Measurements from ENCODE around the gene DARS1. TPM values are rescaled to one million over a fixed set of nuclear protein-coding genes. Genes with fewer than 3 reads are reported as not detected.

Gene DARS1
- total RNA-seq, 1 donor: 98.2 TPM

- no peak for DNase-seq (ENCODE audit: low read depth)
- no peak overlapping the region for H3K4me3 ChIP-seq (ENCODE audit: low read depth, low read length)
- no peak for TF ChIP-seq CTCF (IDR thresholded peaks at IDR 0.05; ENCODE audit: insufficient read depth, low read length)
Observed at GRCh38 chr2:136017786-136018185, 32.4 kb upstream of the DARS1 start.

- H3K4me3 ChIP-seq (ENCODE audit: low read depth, low read length): no peak overlapping the region
- no peak for TF ChIP-seq CTCF (IDR thresholded peaks at IDR 0.05; ENCODE audit: insufficient read depth, low read length)
- DNase-seq (ENCODE audit: low read depth): no peak
Observed at GRCh38 chr2:136016836-136017235, 31.4 kb upstream of the DARS1 start.

- DNase-seq (ENCODE audit: low read depth): no peak
- TF ChIP-seq CTCF (IDR thresholded peaks at IDR 0.05; ENCODE audit: insufficient read depth, low read length): no peak
- H3K4me3 ChIP-seq (ENCODE audit: low read depth, low read length): no peak overlapping the region
Observed at GRCh38 chr2:136016427-136016826, 31.0 kb upstream of the DARS1 start.

GRCh38 chr2:136015699-136016098 lies 30.3 kb upstream of the DARS1 start:
- TF ChIP-seq CTCF (IDR thresholded peaks at IDR 0.05; ENCODE audit: insufficient read depth, low read length): no peak
- DNase-seq (ENCODE audit: low read depth): no peak
- no peak overlapping the region for H3K4me3 ChIP-seq (ENCODE audit: low read depth, low read length)

GRCh38 chr2:136014411-136014810 lies 29.0 kb upstream of the DARS1 start:
- DNase-seq (ENCODE audit: low read depth): no peak
- no peak for TF ChIP-seq CTCF (IDR thresholded peaks at IDR 0.05; ENCODE audit: insufficient read depth, low read length)
- H3K4me3 ChIP-seq (ENCODE audit: low read depth, low read length): no peak overlapping the region

- no peak for TF ChIP-seq CTCF (IDR thresholded peaks at IDR 0.05; ENCODE audit: insufficient read depth, low read length)
- no peak for DNase-seq (ENCODE audit: low read depth)
- H3K4me3 ChIP-seq (ENCODE audit: low read depth, low read length): no peak overlapping the region
Observed at GRCh38 chr2:136013955-136014354, 28.5 kb upstream of the DARS1 start.

- no peak for TF ChIP-seq CTCF (IDR thresholded peaks at IDR 0.05; ENCODE audit: insufficient read depth, low read length)
- no peak overlapping the region for H3K4me3 ChIP-seq (ENCODE audit: low read depth, low read length)
- no peak for DNase-seq (ENCODE audit: low read depth)
Observed at GRCh38 chr2:136013136-136013685, 27.8 kb upstream of the DARS1 start.

Measured in fibroblast of the aortic adventitia (primary cell).